Stimulated activated CD4-positive, alpha-beta T cell treated with anti-CD3 and anti-CD28 coated beads, Interleukin-1b, Interleukin-23, amount 100 ng/mL, for 4 hours (primary cell): ENCODE results near the gene PWWP2B.

Experiments
- DNase-seq, 2 donors: peaks; one replicate each; pipeline ENCODE4 v3.0.0-alpha.2; 2020; ENCODE audit warnings: low read depth in 2 of 2

The PWWP2B gene

GRCh38 chr10:132419538-132420468, 22.8 kb downstream of the PWWP2B start:
- DNase-seq = no peak

GRCh38 chr10:132420469-132420980, 23.5 kb downstream of the PWWP2B start:
- DNase-seq = no peak

- DNase-seq = no peak
These were observed 24.2 kb downstream of the PWWP2B start for GRCh38 chr10:132420981-132421846.

DNA sequence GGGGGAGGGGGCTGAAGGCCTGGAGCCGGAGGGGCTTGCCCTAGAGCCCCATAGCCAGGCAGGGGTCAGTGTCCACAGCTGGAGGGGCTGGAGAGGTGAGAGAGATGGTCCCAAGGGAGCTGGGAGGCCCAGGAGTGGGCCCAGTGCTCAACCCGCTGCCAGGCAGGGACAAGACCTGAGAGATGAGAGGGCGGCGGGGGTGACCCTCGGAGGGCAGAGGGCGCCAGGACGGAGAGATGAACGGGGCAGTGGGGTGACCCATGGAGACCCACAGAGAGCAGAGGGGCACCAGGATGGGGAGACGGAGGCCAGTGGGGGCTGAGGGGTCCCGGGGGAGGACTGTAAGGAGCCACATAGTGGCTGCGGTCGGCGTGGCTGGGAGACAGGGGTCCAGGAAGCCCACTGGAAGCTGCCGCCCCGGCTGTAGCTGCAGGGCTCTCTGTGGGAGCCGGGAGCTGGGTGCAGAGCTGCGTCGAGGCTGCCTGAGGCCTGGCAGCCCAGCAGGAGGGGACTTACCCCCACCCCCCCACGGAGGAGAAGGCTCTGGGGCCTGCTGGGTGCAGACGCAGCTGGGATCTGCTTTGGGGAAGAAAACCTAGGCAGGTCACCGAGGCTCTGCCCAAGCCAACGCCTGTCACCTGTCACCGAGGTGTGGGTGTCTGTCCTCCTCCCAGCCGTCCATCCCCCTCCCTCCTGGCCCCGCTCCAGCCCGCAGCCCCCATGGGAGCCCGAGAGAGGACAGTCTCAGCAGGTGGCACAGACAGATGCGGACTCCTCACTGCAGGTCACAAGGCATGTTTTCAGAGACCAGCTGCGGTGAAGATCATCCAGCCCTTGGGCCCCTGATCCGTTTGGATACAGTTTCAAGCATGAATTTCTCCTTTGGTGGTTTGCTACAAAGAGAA, 25.1 kb downstream of the PWWP2B start:
- DNase-seq = no peak

- no peak for DNase-seq
These were observed 26.2 kb downstream of the PWWP2B start for GRCh38 chr10:132422903-132423825.

DNA sequence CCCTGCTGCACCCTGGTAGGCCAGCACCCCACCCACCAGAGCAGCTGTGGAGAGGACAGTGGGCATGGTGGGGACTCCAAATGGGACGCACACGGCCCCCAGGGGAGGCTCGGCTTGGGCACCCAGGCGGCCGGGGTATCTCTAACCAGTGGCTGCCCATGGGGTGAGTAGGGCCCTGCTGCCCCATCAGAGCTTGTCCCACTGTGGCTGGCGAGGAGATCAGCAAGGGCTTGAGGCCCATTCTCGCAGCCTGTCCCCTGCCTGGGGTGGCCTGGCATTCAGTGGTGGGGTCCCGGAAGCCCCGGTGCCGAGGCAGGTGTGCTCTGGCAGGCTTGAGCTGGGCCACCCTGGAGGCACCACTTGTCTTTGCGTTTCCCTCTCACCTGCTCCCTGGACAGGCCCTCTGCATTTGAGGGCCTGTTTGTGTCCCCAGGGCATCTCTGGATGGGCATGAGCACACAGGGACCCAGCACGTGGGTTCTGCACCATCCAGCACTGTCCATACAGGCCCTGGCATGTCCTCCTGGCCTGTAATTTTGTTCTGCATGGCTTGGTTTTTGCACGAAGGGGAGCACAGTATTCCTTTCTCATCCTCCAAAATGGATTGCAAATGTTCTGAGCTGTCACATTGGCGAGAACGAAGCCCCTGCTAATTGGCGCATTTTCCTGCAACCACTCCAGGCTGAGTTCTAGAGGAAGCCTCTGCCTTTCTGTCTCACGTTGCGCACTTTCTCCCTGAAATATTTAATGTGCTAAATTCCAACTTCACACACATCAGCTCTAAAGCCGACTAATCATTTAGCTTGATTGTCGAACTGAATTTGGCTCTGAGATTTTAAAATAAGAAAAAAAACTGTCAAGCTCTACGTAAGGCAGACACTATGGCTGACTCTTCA, 27.2 kb downstream of the PWWP2B start:
- no peak for DNase-seq

DNA sequence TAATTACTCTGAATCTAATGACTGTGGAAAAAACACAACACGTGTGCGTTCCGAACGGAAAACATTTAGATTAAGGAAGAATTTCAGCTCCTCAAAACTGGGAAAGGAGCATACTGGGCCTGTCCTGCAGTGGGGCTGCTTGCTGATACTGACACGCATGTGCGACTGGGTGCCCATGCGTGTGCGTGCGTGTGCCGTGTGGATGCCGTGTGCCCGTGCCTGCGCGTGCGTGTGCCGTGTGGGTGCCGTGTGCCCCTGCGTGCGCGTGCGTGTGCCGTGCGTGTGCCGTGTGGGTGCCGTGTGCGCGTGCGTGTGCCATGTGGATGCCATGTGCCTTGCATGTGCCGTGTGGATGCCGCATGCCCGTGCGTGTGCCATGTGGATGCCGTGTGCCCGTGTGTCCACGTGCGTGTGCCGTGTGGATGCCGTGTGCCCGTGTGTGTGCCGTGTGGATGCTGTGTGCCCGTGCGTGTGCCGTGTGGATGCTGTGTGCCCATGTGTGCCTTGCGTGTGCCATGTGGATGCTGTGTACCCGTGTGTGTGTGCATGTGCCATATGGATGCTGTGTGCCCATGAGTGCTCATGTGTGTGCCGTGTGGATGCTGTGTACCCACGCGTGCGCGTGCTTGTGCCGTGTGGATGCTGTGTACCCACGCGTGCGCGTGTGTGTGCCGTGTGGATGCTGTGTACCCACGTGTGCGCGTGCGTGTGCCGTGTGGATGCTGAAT, 28.2 kb downstream of the PWWP2B start:
- DNase-seq = no peak

- no peak for DNase-seq
These were observed 28.8 kb downstream of the PWWP2B start for GRCh38 chr10:132425757-132426155.

- DNase-seq = no peak
These were observed 30.2 kb downstream of the PWWP2B start for GRCh38 chr10:132427006-132427771.

GRCh38 chr10:132427939-132428367, 31.0 kb downstream of the PWWP2B start:
- no peak for DNase-seq

- no peak for DNase-seq
These were observed 31.5 kb downstream of the PWWP2B start for GRCh38 chr10:132428486-132428995.

DNA sequence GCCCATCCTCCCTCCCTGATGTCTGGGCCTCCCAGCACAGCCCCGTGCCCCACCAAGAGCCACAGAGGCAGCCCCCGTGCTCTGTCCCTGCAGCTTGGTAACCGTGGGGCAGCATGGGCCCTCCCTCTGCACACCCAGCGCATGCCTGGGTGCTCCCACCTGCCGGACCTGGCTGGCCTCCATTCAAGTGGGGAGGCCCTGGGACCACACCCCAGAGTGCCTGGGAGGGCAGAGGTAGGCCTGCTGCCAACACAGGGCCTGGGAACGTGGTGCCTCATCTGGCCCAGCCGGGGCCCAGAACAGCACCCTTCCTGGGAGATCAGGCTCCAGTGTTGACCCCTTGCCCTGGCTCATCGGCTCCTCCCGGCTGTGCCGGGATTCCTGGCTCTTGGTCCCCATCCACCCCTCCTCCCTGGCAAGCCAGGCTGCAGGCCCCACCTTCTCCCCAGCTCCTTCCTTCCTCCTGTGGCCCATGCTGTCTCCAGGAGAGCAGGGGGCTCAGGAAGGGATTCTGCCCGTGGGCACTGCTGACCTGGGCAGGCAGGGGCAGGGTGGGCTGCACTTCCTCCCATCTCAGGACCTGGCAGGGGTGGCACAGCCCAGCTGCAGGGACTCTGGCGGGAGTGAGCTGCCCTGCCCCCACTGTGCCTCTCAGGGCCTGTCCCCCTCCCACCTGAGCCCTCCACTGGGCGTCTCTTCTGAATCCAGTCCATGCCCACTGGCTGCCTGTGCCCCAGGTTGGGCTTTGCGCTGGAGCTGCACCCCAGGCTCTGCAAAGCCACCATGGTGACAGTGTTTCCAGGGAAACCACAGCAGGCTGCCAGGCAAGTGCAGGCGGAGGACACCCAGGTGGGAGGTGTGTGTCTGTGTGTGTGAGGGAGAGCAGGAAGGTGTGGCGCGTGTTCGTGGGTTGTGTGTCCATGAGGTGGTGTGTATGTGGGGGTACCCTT, 32.6 kb downstream of the PWWP2B start:
- DNase-seq = no peak

DNA sequence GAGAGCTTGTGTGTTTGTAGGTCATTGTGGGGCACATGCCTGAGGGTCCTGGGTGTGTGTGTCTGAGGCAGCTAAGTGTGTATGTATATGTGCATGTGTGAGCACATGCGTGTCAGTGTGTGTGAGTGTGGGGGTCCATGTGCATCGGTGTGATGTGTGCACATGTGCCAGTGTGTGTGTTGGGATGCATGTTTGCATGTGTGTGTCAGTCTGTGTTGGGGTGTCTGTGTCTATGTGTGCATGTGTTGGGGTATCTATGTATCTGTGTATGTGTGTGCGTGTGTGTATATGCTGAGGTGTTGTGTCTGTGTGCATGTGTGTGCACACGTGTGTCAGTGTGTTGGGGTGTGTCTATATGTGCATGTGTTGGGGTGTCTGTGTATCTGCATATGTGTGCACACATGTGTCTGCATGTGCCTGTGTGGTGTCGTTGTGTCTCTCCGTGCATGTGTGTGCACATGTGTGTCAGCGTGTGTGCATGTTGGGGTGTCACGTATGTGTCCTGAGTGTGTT, 33.3 kb downstream of the PWWP2B start:
- no peak for DNase-seq

GRCh38 chr10:132430861-132431271, 33.9 kb downstream of the PWWP2B start:
- DNase-seq = no peak

- no peak for DNase-seq
These were observed 34.7 kb downstream of the PWWP2B start for GRCh38 chr10:132431537-132432175.

DNA sequence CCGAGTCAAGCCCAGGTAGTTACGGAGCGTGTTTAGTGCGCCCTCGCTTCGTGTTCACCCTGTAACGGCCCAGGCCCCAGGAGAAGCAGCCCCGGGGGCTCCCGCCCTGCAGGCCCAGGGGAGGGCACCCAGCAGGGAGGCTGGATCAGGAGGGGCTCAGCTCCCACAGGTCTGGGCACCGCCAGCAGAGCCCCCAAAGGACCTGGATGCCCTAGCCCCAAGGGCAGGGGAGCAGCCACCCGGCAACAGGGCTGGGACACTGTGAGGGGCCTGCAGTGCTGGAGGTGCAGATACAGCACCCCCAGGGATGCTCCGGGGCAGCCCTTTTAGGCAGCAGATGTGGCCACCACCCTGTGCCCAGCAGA, 35.2 kb downstream of the PWWP2B start:
- DNase-seq = no peak
